ENCODE results near the gene C1D. TPM values are rescaled to one million over a fixed set of nuclear protein-coding genes. Genes with fewer than 3 reads are reported as not detected.
"Not testable (repeated sequence)": the region's sequence is repeated elsewhere in the genome, so short reads cannot be mapped to it uniquely, and the experiment has no call there.

C1D gene
- 26.3 TPM for polyA plus RNA-seq (2013, experiment 1 of 2; ENCODE audit: insufficient read length)
- 26.5 TPM for polyA plus RNA-seq (2013, experiment 2 of 2; ENCODE audit: insufficient read length)

- DNase-seq: peak; percentile 91
Observed at GRCh38 chr2:68062680-68063387, at the start of gene C1D. Gene C1D (minus strand): TSS chr2:68063004. CDS start chr2:68047310, 15,694 bp downstream.

- DNase-seq: no peak
Observed at GRCh38 chr2:68110102-68110501, 47.3 kb upstream of the C1D start.

GRCh38 chr2:68108120-68108519, 45.3 kb upstream of the C1D start:
- DNase-seq: no peak

- no peak for DNase-seq
Observed at GRCh38 chr2:68107475-68107874, 44.7 kb upstream of the C1D start.

- no peak for DNase-seq
Observed at GRCh38 chr2:68104111-68104835, 41.5 kb upstream of the C1D start.

- peak; percentile 17 for DNase-seq
Observed at GRCh38 chr2:68103709-68104055, 40.9 kb upstream of the C1D start.

GRCh38 chr2:68103030-68103708, 40.4 kb upstream of the C1D start:
- peak; percentile 53 for DNase-seq

- DNase-seq: no peak
Observed at GRCh38 chr2:68100189-68100588, 37.4 kb upstream of the C1D start.

GRCh38 chr2:68099260-68099659, 36.5 kb upstream of the C1D start:
- no peak for DNase-seq

- DNase-seq: no peak
Observed at GRCh38 chr2:68098291-68098797, 35.5 kb upstream of the C1D start.

- no peak for DNase-seq
Observed at GRCh38 chr2:68094111-68094510, 31.3 kb upstream of the C1D start.

GRCh38 chr2:68093634-68094033, 30.8 kb upstream of the C1D start:
- no peak for DNase-seq

GRCh38 chr2:68091439-68092034, 28.7 kb upstream of the C1D start:
- no peak for DNase-seq

- no peak for DNase-seq
Observed at GRCh38 chr2:68089961-68090360, 27.2 kb upstream of the C1D start.

- DNase-seq: no peak
Observed at GRCh38 chr2:68088940-68089339, 26.1 kb upstream of the C1D start.

GRCh38 chr2:68086166-68086565, 23.4 kb upstream of the C1D start:
- no peak for DNase-seq

GRCh38 chr2:68083346-68083745, 20.5 kb upstream of the C1D start:
- no peak for DNase-seq

- no peak for DNase-seq
Observed at GRCh38 chr2:68074050-68074449, 11.2 kb upstream of the C1D start.

GRCh38 chr2:68063797-68064646, 1.2 kb upstream of the C1D start:
- not testable (repeated sequence) for DNase-seq

- no peak for DNase-seq
Observed at GRCh38 chr2:68060652-68061051, 2.2 kb downstream of the C1D start.

- no peak for DNase-seq
Observed at GRCh38 chr2:68059784-68060525, 2.8 kb downstream of the C1D start.

Data from fibroblast of skin of abdomen (primary cell).